GM12874 (cell line): ENCODE data around the gene DPAGT1.

Experiments
- TF ChIP-seq, protein P1 (sequence below): IDR thresholded peaks from 2 replicates; pipeline ENCODE4 v1.5.1; 2011; ENCODE audit warnings: low read depth, mild to moderate bottlenecking, control low read depth, low read length, moderate library complexity; ENCODE audit not compliant: insufficient read depth

DPAGT1 gene

DNA sequence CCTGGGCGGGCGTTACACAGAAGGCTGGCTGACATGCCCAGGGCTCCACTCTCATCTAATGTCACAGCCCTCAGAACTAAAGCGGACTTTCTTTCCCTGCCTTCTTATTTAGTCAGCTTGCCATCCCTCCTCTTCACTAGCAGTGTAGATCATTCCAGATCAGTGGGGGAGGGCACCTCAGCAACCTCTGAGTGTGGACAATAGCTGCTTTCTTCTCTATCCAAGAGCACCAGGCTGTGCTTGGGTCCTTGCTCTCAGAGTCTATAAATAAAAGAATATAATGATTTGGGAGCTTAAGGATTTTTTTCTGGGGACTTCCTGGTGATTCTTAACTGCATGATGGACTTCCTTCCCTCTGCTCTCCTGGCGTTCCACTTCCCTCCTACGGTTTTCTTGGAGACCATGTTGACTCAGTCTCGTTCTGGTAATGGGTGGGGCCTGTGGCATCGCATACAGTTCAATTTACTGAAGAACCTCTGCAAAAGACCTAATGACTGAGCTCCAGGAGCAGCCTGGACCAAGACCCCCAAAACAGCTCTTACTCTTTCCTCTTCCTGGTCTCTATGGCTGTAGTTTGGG is 19.9 kb downstream of the DPAGT1 start:
- TF ChIP-seq, protein P1, sequence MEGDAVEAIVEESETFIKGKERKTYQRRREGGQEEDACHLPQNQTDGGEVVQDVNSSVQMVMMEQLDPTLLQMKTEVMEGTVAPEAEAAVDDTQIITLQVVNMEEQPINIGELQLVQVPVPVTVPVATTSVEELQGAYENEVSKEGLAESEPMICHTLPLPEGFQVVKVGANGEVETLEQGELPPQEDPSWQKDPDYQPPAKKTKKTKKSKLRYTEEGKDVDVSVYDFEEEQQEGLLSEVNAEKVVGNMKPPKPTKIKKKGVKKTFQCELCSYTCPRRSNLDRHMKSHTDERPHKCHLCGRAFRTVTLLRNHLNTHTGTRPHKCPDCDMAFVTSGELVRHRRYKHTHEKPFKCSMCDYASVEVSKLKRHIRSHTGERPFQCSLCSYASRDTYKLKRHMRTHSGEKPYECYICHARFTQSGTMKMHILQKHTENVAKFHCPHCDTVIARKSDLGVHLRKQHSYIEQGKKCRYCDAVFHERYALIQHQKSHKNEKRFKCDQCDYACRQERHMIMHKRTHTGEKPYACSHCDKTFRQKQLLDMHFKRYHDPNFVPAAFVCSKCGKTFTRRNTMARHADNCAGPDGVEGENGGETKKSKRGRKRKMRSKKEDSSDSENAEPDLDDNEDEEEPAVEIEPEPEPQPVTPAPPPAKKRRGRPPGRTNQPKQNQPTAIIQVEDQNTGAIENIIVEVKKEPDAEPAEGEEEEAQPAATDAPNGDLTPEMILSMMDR: no peak

- TF ChIP-seq, protein P1: no peak
Measured at GRCh38 chr11:119078675-119079420, 22.8 kb downstream of the DPAGT1 start.

- TF ChIP-seq, protein P1: no peak
Measured at GRCh38 chr11:119077839-119078238, 23.8 kb downstream of the DPAGT1 start.

DNA sequence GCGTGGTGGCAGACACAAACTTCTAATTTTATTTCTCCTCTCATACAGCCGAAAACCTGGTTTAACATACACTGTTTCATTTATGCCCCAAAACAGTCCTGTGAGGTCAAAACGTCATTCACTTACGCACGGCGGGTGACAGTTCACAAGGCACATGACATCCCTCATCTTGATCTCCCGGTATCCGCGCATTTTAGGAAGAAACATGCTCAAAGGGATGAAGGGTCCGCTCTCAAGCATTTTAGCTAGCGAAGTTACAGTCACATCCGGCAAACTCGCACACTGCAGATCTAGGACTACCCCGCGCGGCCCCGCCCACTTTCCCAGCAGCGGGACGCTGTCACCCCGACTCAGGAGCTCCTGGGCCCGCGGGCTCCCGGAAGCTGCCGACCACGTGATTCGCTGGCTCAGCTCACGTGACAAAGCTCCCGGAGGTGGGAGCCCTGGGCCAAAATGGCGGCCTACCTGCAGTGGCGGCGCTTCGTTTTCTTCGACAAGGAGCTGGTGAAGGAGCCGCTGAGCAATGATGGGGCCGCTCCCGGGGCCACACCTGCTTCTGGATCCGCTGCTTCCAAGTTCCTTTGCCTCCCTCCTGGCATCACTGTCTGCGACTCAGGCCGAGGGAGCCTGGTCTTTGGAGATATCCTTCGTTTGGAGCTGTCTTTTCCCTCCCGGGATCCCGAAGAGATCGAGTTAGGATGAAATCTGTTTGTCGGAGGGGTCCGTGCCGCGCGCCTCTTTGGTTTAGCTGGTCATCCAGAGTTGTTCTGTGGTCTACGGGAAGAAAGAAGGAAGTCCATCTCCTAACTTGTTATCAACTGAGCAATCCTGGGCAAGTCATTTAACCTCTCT is 34.1 kb downstream of the DPAGT1 start, which contains the start of gene VPS11:
VPS11 (plus strand) TSS at position 448 of the 852 bp plus-strand sequence; CDS start at position 454, 6 bp downstream.
- TF ChIP-seq, protein P1: no peak

- TF ChIP-seq, protein P1: peak; percentile 69
Measured at GRCh38 chr11:119065369-119065768, 36.3 kb downstream of the DPAGT1 start.

DNA sequence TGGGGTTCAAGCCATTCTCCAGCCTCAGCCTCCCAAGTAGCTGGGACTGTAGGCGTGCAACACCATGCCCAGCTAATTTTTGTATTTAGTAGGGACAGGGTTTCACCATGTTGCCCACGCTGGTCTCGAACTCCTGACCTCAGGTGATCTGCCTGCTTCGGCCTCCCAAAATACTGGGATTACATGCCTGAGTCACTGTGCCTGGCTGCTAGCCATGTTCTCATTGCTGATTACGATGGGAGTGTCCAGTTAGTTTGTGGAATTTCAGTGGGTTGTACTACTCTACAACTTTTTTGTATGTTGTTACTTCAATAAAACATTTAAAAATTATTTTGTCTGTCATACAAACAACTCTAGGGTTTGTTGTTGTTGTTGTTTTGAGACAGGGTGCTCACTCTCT is 38.9 kb downstream of the DPAGT1 start:
- TF ChIP-seq, protein P1: no peak

- TF ChIP-seq, protein P1: no peak
Measured at GRCh38 chr11:119061256-119061655, 40.4 kb downstream of the DPAGT1 start.
